ENCODE data around the gene SVOPL. TPM values are rescaled to one million over a fixed set of nuclear protein-coding genes. Genes with fewer than 3 reads are reported as not detected.

SVOPL gene
- total RNA-seq, 1 experiment from 2014 or later = 1.1 TPM

DNA sequence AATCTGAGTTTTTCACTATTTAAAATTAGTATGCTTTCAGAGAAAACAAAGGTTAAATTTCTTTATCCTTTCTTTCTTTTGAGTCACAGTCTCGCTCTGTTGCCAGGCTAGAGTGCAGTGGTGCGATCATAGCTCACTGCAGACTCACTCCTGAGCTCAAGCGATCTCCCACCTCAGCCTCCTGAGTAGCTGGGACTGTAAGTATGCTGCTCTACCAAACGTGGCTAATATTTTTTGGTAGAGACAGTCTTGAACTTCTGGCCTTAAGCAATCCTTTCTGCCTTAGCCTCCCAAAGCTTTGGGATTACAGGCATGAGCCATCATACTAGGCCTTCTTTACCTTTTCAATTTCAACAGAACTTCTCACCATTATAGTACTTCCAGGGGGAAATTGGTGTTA lies 127.4 kb downstream of the SVOPL start:
- H3K4me3 Mint-ChIP-seq = no peak overlapping the region
- no peak overlapping the region for H3K56ac ChIP-seq (ENCODE audit: insufficient read length, low read depth, low read length)
- no peak overlapping the region for H2AK5ac ChIP-seq (ENCODE audit: insufficient read length, low read length)
- no peaks in the 10 kb centered on the region for H3K4me1 Mint-ChIP-seq
- H3K23me2 ChIP-seq (ENCODE audit: insufficient read length, low read depth, low read length, poor library complexity, severe bottlenecking) = no peaks in the 10 kb centered on the region
- no peaks in the 10 kb centered on the region for H3K79me1 ChIP-seq (ENCODE audit: insufficient read depth, low read depth, low read length, poor library complexity, severe bottlenecking)
- no peaks in the 10 kb centered on the region for H4K20me1 ChIP-seq (ENCODE audit: control insufficient read depth, insufficient read depth, insufficient read length)
- H3K79me2 ChIP-seq (ENCODE audit: insufficient read depth, low read length) = no peaks in the 10 kb centered on the region
- no peak overlapping the region for H2BK15ac ChIP-seq (ENCODE audit: low read depth, low read length)
- H3K18ac ChIP-seq (ENCODE audit: insufficient read length, low read depth, low read length) = no peak overlapping the region
- no peak overlapping the region for H3K23ac ChIP-seq (ENCODE audit: insufficient read length, low read depth, low read length)
- H3K9ac ChIP-seq (ENCODE audit: extremely low read depth, insufficient read length, low read length) = no peak overlapping the region
- no peak overlapping the region for H2BK5ac ChIP-seq (ENCODE audit: insufficient read length, low read length)
- H2BK20ac ChIP-seq (ENCODE audit: low read depth, low read length, poor library complexity, severe bottlenecking) = no peak overlapping the region
- H2AFZ ChIP-seq (ENCODE audit: low read length) = no peak overlapping the region
- no peak overlapping the region for H3K14ac ChIP-seq (ENCODE audit: insufficient read depth, low read length)
- no peak overlapping the region for H3T11ph ChIP-seq (ENCODE audit: low read length)
- H2BK120ac ChIP-seq (ENCODE audit: low read depth, low read length, poor library complexity, severe bottlenecking) = no peak overlapping the region
- H3K4ac ChIP-seq (ENCODE audit: low read depth, low read length) = no peak overlapping the region
- no peaks in the 10 kb centered on the region for H3K4me1 ChIP-seq (ENCODE audit: insufficient read depth, low read length)
- no peak for TF ChIP-seq CTCF (conservative IDR thresholded peaks at IDR 0.05)
- no peak overlapping the region for H2BK12ac ChIP-seq (ENCODE audit: insufficient read length, low read depth, low read length)
- H4K91ac ChIP-seq (ENCODE audit: insufficient read length, low read depth, low read length) = no peak overlapping the region
- no CpG with 5 or more reads among the region's 4 CpGs for WGBS (ENCODE audit: extremely low coverage, insufficient read length, low lambda C conversion rate)
- H3K27ac Mint-ChIP-seq = peak overlapping the region in 1 of 3 experiments; percentile 37; a peak in 3 of 7 replicates
- H3K9me3 ChIP-seq (ENCODE audit: control insufficient read depth, low read depth, low read length) = no peaks in the 10 kb centered on the region
- no peak overlapping the region for H3K4me2 ChIP-seq (ENCODE audit: insufficient read depth, insufficient read length, low read length)
- peaks cover 55 to 91% (median 84%) of the 10 kb centered on the region in 3 experiments for H3K36me3 Mint-ChIP-seq (ENCODE audit: insufficient read depth in 1 of 3, low read depth in 3 of 3)
- H3K27me3 ChIP-seq (ENCODE audit: insufficient read depth, low read length) = no peaks in the 10 kb centered on the region
- no peak overlapping the region for H3K27ac ChIP-seq (ENCODE audit: insufficient read length, low read depth, low read length)
- no peak for DNase-seq
- H4K5ac ChIP-seq (ENCODE audit: insufficient read length, low read depth, low read length) = no peak overlapping the region
- peaks cover 2% of the 10 kb centered on the region; the same call in 1 of the 2 replicates for H3K27me3 Mint-ChIP-seq (ENCODE audit: low read depth)
- H4K8ac ChIP-seq (replicated peaks; ENCODE audit: insufficient read length, low read depth, low read length) = no peak overlapping the region
- H3K9me3 Mint-ChIP-seq = no peaks in the 10 kb centered on the region
